Ectodermal cell (in vitro differentiated cells): Measurements from ENCODE around the gene TRPM4.
"Not testable (repeated sequence)": the region's sequence is repeated elsewhere in the genome, so short reads cannot be mapped to it uniquely, and the experiment has no call there.

Source experiments
- H3K27ac ChIP-seq: 2 replicates; pipeline ENCODE4 v1.7.0; 2013; ENCODE audit warnings: mild to moderate bottlenecking, low read depth, low read length; ENCODE audit not compliant: insufficient read depth, poor library complexity, severe bottlenecking
- H3K27me3 ChIP-seq: 2 replicates; pipeline ENCODE4 v1.7.0; 2013; ENCODE audit warnings: mild to moderate bottlenecking, low read length; ENCODE audit not compliant: insufficient read depth, control insufficient read depth, poor library complexity, severe bottlenecking
- H3K36me3 ChIP-seq: one replicate; pipeline ENCODE4 v1.7.0; 2013; ENCODE audit warnings: low read length; ENCODE audit not compliant: control insufficient read depth, insufficient read depth
- H3K4me1 ChIP-seq: one replicate; pipeline ENCODE4 v1.7.0; 2013; ENCODE audit warnings: low read length; ENCODE audit not compliant: control insufficient read depth, insufficient read depth
- H3K4me3 ChIP-seq: 2 replicates; pipeline ENCODE4 v1.7.0; 2013; ENCODE audit warnings: low read depth, low read length, control low read depth; ENCODE audit not compliant: insufficient read depth
- H3K9me3 ChIP-seq: 2 replicates; pipeline ENCODE4 v1.7.0; 2013; ENCODE audit warnings: mild to moderate bottlenecking, low read length, moderate library complexity; ENCODE audit not compliant: control insufficient read depth
- WGBS, 2 experiments: methylation state at CpG; one replicate each; pipeline ENCODE4 v1.1.7; 2013; ENCODE audit warnings: missing lambda C conversion rate in 2 of 2; 5-methylcytosine and 5-hydroxymethylcytosine counted together

TRPM4 gene

DNA sequence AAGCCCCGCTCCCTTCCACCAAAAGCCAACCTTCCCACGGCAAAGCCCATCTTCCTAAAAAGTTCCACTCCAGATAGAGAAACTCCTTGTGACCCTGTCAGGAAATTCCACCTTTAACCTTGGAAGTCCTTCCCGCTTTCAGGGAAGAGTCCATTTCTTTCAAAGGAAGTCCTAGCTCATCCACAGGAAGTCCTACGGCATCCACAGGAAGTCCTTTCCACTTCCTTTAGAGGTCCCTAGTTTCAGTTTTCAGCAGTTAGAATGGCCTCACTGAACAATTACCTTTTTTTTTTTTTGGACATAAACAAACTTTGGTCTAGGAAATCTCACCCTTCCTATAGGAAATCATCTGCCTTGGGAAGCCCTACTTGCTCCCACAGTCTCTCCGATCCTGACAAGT, 31.7 kb downstream of the TRPM4 start:
- Histone ChIP-seq H3K27me3 (no peaks in the 10 kb centered on the region), H3K27ac (no peak overlapping the region), H3K4me3 (no peak overlapping the region), H3K4me1 (no peaks in the 10 kb centered on the region), H3K9me3 (no peaks in the 10 kb centered on the region), H3K36me3 (no peaks in the 10 kb centered on the region)
- 95 to 96% methylated on average over 5 of the region's 5 CpGs for WGBS, 2 experiments

DNA sequence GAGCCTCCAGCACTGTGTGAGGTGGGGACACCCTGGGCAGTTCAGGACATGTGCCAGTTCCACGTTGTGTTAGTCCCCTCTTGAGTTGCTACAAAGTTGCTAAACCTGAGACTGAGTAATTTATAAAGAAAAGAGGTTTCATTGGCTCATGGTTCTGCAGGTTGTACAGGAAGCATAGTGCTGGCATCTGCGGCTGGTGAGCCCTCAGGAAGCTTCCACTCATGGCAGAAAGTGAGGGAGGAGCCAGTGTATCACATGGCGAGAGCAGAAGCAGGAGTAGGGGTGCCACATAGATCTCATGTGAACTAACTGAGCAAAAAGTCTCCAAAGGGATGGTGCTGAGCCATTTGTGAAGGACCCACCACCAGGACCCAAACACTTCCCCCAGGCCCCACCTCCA, 33.2 kb downstream of the TRPM4 start:
- Histone ChIP-seq H3K4me1 (no peaks in the 10 kb centered on the region), H3K4me3 (no peak overlapping the region), H3K36me3 (no peaks in the 10 kb centered on the region), H3K27me3 (no peaks in the 10 kb centered on the region), H3K9me3 (no peaks in the 10 kb centered on the region), H3K27ac (no peak overlapping the region)
- WGBS, 2 experiments = 93% methylated on average over 3 of the region's 3 CpGs

GRCh38 chr19:49193822-49194394, 36.3 kb downstream of the TRPM4 start:
- H3K4me1 ChIP-seq = no peaks in the 10 kb centered on the region
- H3K27me3 ChIP-seq = no peaks in the 10 kb centered on the region
- no peaks in the 10 kb centered on the region for H3K9me3 ChIP-seq
- H3K4me3 ChIP-seq = no peak overlapping the region
- H3K36me3 ChIP-seq = no peaks in the 10 kb centered on the region
- 87 to 88% methylated on average over 6 of the region's 6 CpGs for WGBS, 2 experiments
- no peak overlapping the region for H3K27ac ChIP-seq

GRCh38 chr19:49194408-49194807, 36.8 kb downstream of the TRPM4 start:
- WGBS, 2 experiments = 92% methylated on average over 4 of the region's 4 CpGs
- no peaks in the 10 kb centered on the region for H3K9me3 ChIP-seq
- H3K27me3 ChIP-seq = no peaks in the 10 kb centered on the region
- H3K27ac ChIP-seq = no peak overlapping the region
- no peaks in the 10 kb centered on the region for H3K36me3 ChIP-seq
- no peaks in the 10 kb centered on the region for H3K4me1 ChIP-seq
- no peak overlapping the region for H3K4me3 ChIP-seq

- Histone ChIP-seq H3K9me3 (no peaks in the 10 kb centered on the region), H3K36me3 (no peaks in the 10 kb centered on the region), H3K27me3 (no peaks in the 10 kb centered on the region), H3K4me1 (no peaks in the 10 kb centered on the region), H3K27ac (no peak overlapping the region), H3K4me3 (no peak overlapping the region)
- WGBS, 2 experiments = 94% methylated on average over 40 of the region's 40 CpGs
These were observed 39.1 kb downstream of the TRPM4 start for GRCh38 chr19:49196527-49197240.

- H3K27ac ChIP-seq = no peak overlapping the region
- no peaks in the 10 kb centered on the region for H3K4me1 ChIP-seq
- WGBS, 2 experiments = 93% methylated on average over 29 of the region's 29 CpGs
- H3K9me3 ChIP-seq = no peaks in the 10 kb centered on the region
- H3K4me3 ChIP-seq = no peak overlapping the region
- no peaks in the 10 kb centered on the region for H3K36me3 ChIP-seq
- H3K27me3 ChIP-seq = no peaks in the 10 kb centered on the region
These were observed 42.8 kb downstream of the TRPM4 start for GRCh38 chr19:49200238-49200862.

DNA sequence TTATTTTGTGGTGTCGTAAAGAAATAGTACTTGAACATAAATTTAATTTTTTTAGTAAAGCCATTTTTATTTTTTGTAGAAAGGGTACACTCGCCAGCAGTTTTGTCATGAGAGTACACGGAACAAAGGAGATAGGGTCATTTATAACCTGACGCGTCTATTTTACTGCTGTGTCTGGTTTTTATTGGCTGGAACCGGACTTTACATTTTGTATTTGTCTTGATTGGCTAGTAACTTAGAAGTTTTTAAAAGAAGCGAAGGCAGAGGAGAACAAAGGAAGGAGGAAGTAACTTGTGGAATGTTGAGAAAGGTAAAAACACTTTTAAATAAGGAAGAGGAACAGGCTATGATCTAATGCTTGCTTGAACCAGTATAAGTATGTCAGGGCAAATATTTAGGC, 43.5 kb downstream of the TRPM4 start:
- Histone ChIP-seq H3K36me3 (no peaks in the 10 kb centered on the region), H3K27me3 (no peaks in the 10 kb centered on the region), H3K9me3 (no peaks in the 10 kb centered on the region), H3K4me3 (no peak overlapping the region), H3K27ac (no peak overlapping the region), H3K4me1 (no peaks in the 10 kb centered on the region)
- WGBS, 2 experiments = 97 to 98% methylated on average over 6 to 7 of the region's 7 CpGs

- WGBS, 2 experiments = 94 to 96% methylated on average over 6 to 7 of the region's 7 CpGs
- no peak overlapping the region for H3K4me3 ChIP-seq
- H3K27me3 ChIP-seq = no peaks in the 10 kb centered on the region
- no peaks in the 10 kb centered on the region for H3K9me3 ChIP-seq
- no peaks in the 10 kb centered on the region for H3K36me3 ChIP-seq
- H3K4me1 ChIP-seq = no peaks in the 10 kb centered on the region
- no peak overlapping the region for H3K27ac ChIP-seq
These were observed 47.5 kb downstream of the TRPM4 start for GRCh38 chr19:49205114-49205513.

- 88 to 90% methylated on average over 2 of the region's 4 CpGs for WGBS, 2 experiments
- not testable (repeated sequence) for H3K4me3 ChIP-seq, H3K4me1 ChIP-seq, H3K27me3 ChIP-seq, H3K36me3 ChIP-seq, H3K9me3 ChIP-seq, H3K27ac ChIP-seq
These were observed 51.9 kb downstream of the TRPM4 start for GRCh38 chr19:49209502-49209901.

DNA sequence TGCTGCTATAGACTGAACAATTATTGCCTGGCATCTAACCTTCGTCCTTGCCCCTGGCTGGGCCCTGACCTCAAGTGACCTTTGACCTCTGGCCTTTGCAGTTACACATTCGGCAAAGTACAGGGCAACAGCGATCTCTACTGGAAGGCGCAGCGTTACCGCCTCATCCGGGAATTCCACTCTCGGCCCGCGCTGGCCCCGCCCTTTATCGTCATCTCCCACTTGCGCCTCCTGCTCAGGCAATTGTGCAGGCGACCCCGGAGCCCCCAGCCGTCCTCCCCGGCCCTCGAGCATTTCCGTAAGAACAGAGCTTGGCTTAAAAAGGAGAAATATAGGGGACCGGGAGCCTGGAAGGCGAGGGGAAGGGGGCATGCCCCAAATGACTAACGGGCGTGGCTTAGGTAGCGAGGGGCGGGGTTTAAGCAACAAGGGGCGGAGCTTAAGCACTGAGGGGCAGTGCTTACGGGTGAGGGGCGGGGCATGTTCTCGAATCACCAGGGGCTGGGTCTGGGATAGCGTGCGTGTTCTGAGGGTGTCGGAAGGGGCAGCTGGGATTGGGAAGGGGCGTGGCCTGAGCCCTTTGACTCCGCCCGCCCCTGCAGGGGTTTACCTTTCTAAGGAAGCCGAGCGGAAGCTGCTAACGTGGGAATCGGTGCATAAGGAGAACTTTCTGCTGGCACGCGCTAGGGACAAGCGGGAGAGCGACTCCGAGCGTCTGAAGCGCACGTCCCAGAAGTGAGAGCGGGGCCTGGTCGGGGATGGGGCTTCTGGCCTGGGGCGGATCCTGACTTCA, 52.7 kb downstream of the TRPM4 start:
- no peaks in the 10 kb centered on the region for H3K36me3 ChIP-seq
- no peaks in the 10 kb centered on the region for H3K4me1 ChIP-seq
- no peak overlapping the region for H3K27ac ChIP-seq
- H3K4me3 ChIP-seq = no peak overlapping the region
- H3K27me3 ChIP-seq = no peaks in the 10 kb centered on the region
- H3K9me3 ChIP-seq = no peaks in the 10 kb centered on the region
- WGBS, 2 experiments = 90 to 94% methylated on average over 50 of the region's 50 CpGs
